GM21390 (cell line): Measurements from ENCODE around the gene RNU1-4.
"Not testable (repeated sequence)": the region's sequence is repeated elsewhere in the genome, so short reads cannot be mapped to it uniquely, and the experiment has no call there.

ENCODE experiments used
- ATAC-seq: cut with Tn5 transposase; IDR thresholded peaks from one replicate; pipeline ENCODE4 v1.9.1; 2021; ENCODE audit not compliant: unreplicated experiment

The RNU1-4 gene

DNA sequence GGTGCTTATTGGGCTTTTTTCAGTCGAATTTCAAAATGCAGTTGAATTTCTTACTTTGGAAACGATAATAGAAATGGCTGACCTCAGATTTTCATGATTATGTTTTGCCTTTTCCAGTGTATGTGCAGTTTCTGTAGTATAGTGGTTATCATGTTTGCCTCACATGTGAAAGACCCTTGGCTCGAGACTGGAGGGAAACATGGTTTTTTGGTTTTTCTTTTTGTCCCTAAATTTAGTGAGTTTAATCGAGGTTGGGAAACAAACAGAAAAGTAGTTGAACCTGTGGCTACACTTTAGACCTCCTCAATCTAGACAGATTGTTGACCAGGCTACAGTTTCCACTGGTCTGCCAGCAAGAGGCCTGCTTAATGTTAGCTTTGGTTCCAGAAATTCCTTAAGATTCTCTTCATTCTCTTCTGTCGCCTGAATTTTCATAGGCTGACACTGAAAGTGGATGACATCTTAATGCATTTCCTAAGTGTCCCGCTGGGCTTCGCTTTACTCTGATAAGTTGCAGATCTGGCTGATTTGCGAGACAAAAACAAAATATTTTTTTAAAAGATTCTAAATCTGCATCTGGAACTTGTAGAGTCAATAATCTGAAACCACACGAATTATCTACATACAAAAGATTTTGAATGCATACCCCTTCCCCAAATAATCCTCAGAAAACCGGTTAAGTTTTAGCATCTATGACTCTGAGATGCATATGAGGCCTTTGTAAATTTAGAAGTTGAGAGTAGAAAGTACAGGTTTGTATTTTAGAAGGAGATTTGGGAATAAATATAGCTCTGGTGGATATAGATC lies 14.7 kb upstream of the RNU1-4 start:
- not testable (repeated sequence) for ATAC-seq

DNA sequence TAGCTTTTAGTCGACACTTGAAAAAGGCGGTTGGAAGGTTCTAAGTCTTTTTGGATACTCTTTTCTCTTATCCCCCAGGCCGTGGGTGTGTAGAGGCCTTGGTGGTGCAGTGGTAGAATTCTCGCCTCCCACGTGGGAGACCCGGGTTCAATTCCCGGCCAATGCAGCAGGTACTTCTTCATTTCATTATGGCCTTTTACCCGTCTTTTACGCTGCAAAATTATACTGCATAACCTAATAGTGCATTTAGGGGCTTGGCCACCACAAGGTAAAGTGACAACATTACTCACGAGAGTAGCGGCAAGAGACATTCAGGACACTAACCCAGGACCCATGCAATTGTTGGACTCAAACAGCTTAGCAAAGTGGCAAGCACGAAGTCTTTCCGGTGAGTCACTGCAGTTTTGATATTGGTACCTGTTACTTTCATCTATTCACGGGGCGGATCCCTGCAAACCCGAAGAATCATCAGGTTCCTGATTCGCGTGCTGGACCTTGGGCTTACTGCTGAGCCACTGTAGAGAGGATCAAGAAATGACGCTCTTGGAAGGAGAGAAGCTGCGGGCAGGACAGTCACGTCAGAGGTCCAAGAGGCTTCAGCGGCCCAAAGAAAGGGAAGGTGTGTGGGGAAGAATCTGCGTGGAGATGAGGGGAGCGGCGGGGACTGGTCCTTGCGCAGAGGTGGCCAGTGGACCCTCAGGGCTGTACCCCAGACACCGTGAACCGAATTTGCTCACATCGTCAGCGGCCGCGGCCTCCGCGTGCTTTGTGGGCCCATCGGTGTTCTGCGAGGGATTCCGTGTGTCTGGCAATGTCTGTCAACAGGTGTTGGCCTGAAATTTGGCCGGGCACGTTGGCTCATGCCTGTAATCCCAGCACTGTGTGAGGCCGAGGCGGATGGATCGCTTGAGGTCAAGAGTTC lies 12.9 kb upstream of the RNU1-4 start:
- no peak for ATAC-seq

DNA sequence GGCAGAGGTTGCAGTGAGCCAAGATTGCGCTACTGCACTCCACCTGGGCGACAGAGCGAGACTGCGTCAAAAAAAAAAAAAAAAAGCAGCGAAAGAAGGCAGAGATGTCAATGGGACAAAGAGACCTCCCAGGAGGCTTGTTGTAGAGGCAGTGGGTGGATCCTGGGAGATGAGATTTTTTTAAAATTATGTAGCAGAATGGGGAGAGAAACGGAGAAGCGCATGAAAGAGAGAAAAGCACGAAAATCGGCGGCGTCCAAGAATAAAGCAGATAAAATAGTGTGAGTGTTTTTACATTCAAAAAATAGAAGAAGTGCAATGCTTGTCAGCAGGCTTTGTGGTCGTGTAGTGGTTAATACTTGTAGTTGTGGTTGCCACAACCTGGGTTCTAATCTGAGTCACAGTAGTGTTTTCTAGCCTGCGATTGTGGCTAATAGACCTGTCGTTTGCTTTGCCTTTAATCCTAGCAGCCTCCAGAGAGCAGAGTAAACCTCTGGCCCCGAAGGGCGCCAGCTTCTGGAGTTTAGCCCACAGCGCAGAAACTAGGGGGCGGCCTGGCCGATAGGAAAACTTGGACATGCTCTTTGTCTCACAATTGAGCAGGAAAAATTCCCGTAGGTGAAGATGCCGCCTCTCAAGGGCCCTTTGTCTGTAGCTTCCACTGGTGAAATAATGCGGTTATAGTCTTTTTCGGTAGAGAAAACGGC lies 11.9 kb upstream of the RNU1-4 start:
- ATAC-seq = not testable (repeated sequence)

DNA sequence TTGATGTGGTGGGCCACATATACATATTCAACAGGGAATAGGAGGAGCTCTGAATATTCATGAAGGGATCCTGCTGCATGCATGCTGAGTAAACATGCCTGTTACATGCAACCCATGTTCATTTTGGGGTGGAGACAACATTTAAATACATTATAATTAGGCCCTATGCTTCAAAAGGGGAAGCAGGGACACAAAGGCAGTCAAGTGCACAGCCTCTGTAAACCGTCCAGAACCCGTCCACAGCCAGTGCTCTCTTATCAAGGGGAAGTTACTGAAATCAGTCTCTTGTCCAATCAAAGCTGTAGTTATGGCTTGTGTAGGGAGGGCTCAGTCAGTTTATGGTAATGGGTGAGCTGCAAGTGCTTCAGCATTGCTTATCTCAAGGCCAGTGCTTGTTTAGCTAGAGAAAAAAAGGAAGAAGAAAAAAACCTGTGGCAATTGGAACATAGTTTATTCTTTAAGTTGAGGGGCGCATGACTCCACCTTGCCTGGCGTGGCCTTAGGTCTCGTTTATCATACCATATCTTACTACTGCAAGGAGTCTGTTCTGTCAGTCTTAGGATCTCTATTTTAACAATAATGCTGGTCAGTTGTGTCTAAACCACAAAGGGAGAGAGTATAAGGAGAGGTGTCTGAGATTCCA lies 7.9 kb upstream of the RNU1-4 start:
- ATAC-seq = not testable (repeated sequence)

DNA sequence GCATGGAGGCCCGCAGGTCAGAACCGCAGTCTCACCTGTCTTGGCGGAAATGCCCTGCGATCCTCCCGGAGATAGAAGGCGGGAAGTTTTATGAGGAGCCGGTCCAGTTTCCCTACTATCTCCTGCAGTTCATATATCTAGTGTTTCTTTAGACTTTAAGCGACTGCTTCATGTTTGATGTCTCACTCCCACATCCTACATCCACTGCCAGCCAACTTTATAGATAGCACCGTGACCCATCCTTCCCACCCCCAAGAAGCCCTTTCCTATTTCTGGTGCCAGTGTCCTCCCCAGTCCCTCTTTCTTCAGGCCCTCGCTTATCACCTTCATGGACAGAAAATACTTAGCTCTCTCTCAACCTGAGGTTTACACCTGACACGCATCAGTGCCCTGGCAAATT lies 914 bp downstream of the RNU1-4 start:
- not testable (repeated sequence) for ATAC-seq

DNA sequence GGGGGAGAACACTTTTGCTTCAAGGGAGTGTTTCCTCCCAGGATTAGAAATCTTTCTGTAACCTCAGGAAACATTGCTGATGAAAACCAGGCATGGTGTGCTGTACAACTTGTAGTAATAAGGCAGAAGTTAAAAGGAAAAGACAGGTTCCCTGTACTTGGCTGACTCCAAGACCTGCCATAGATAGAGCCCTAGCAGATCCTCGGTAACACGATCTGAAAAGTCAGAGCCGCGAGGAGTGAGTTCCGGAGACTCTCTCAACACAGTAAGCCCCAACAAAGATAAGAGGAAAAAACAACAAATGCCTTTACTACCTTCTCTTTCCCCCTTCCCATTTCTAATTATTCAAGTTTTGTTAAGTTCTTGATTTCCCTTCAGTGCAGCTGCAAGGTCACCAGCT lies 7.3 kb downstream of the RNU1-4 start:
- not testable (repeated sequence) for ATAC-seq

DNA sequence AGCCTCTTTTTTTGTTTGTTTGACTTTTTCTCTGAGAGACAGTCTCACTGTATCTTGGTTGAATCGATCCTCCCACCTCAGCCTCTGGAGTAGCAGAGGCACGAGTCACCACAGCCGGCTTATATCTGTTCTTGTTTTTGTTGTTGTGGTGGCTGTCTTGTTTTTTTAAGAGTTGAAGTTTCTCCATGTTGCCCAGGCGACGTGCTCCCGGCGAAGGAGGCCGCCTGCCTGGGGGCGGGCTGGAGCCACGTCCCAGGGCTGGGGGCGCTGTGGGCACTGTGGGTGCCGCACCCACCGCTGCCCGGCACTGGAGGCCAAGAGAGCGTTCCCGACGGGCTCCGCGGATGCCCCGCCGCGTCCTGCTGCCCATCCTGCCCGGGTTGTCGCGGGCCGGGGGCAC lies 8.4 kb downstream of the RNU1-4 start:
- ATAC-seq = not testable (repeated sequence)

DNA sequence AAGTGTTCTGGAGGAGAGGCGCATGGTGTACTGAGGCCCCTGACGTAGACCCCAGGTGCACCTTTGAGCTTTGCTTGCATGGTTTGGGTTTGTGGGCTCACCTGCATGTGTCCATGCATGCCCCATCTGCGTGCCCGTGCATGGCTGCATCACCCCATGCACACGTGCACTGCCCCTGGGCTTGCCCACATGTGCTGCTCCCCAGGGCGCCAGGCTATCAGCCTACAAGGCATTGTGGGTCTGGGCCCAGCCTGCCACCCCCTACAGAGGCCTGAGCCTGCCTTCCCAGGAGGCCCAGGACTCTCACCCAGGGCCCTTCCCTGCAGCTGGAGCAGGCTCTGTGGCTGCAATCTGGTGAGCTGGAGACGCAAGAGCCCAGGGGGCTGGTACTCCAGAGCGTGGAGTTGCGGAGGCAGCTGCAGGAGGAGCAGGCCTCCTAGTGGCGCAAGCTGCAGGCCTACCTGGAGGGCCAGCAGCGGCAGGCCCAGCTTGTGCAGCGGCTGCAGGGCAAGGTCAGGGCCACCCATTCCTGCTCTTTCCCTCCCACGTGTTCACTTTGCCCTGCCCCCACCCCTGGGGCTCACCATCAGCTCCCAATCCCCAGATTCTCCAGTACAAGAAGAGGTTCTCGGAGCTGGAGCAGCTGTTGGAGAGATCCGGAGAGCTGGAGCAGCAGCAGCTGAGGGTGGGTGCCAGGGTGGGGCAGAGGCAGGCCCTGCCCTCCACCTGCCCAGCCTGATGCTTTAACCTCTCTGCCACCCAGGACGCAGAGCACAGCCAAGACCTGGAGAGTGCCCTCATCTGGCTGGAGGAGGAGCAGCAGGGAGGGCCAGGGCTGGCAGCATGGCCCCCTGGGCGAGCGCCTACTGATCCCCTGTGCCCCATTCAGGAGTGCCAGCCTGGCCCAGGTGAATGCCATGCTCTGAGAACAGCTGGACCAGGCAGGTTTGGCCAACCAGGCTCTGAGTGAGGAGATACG lies 9.9 kb downstream of the RNU1-4 start:
- not testable (repeated sequence) for ATAC-seq

DNA sequence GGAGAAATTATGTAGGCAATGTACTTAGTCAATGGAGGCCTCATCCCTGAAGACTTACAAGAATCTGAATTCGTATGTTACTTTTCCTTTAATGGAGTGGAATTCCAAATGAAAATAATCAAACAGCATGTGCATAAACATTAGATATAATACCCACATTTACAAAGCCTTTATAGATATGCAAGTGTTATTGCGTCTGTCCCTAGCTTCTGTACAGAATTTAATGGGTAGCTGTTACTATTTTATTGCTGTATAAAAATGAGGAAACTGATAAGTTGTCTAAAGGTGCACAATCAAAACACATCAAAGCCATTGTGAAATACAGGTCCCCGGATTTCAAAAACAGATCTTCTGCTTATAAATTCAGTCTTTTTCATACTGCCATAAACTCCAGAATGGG lies 12.5 kb downstream of the RNU1-4 start:
- ATAC-seq = not testable (repeated sequence)

DNA sequence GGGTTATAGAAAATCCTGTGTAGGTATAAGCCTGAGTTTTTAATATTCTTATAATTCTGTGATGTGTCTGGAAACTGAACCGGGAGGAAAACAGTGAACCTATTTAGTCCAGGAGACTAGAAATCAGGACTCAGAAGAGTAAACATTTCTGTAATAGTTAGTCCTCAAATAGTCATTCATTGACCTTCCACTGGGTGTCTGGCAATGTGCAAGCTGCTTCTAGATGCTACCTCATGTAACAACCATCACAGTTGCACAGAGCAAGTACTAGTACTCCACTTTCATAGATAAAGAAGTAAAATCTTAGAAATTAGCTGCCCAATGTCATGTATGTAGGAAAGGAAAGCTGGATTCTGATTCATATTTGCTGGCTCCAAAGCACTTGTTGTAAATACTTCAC lies 15.1 kb downstream of the RNU1-4 start:
- ATAC-seq = not testable (repeated sequence)

DNA sequence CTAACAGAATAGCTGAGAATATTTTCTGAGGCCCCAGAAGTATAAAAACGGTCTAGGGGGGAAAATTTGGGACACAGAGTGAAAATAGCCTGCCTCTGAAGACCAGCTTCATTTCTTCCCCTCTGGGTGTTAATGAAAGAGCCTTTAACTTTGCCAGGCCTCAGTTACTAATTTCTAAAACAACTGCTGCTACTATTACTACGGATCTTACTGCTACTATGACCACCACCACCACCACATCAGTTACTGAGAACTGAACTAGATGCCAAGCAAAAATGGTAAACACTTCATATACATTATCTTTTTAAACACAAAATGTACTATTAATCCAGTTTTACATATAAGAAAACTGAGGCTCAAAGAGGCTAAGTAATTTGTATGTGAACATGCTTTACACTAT lies 15.6 kb downstream of the RNU1-4 start:
- ATAC-seq = not testable (repeated sequence)

DNA sequence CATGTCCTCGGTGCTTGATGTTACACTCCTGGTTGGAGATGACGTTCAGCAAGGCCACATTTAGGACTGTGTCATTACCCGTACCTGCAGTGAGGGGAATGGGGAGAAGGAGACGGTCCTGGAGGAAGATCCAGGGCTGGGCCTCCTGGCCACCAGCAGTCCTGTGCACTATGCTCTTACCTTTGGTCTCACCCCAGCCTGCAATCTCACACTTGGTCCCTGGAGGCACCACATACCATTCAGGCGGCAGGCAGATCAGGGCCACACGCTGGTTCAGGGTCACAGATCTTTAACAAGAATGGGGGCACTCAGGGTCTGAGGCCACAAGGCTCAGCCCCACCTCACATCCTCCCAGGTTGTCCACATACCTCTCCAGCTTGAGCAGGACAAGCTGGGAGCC lies 17.3 kb downstream of the RNU1-4 start:
- ATAC-seq = not testable (repeated sequence)

DNA sequence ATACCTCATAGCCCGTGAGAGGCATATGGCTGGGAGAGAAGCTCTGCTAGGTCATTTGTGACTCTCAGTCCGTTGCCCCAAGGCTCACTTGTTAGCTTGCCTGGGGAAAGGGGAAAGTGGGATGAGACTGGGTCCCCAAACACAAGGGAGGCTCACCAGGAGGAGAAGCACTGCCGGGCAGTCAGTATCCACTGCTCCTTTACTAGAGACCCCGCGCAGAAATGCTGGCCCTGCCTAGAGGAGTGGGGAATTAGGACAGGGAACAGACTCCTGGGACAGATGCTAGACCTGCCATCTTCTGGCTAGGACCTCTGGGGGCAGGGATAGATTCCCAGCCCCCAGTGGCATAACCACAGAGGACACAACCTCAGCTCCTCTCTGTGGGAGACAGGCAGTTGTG lies 17.7 kb downstream of the RNU1-4 start:
- ATAC-seq = not testable (repeated sequence)

DNA sequence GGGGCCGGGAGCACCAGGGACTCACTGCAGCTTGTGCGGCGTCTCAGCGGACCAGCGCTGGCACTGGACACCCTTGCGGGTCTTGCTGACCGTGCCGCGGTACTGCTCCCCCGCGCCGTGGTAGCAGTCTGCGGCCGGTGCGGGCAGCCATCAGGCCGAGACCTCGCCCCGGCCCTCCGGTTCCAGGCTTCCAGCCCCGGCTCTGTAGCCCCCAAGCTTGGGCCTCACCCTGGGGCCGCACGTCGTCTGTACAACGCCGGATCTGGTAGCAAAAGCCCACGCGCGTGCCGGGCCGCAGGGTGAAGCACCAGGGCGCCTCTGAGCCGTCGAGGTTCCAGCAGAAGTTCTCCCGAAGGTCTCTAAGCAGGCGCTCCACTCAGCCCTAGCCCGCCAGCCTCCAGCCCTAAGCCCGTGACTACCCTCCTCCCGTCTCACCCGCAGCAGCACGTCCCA lies 18.8 kb downstream of the RNU1-4 start:
- ATAC-seq = not testable (repeated sequence)

DNA sequence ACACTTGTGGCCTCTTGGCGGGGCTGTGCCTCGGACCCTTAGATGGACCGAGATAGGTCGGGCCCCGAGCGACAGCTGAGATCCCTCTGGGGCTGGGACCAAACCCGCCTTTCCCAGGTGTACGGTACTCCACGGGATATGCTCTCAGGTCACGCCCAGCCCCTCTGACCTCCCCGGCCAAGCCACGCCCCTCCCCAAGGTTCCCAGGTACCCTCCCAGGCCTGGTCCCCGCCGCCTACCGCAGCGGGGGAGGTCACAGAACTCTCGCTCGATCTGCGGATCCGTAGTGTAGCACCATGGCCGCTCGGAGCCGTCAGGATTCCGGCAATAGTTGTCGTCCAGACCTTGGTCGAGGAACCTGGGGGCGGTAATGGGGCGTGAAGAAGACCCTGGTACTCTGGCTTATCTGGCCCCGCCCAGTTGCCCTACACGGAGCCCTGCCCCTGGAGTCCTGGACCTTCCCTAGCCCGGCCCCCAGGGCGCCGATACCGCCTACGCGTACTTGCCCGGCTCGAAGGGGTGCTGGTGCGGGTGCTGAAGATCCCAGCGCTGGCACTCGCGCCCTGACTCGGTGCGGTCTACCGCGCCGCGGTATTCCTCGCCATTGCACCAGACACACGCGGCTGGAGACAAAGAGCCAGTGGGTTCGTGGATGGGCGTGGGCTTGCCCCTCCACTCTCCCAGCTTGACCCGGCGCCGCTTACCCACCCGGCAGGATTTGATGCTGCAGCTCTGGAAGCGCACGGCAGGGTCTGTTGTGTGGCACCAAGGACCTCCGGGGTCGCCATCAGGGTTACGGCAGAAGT lies 19.5 kb downstream of the RNU1-4 start:
- not testable (repeated sequence) for ATAC-seq

DNA sequence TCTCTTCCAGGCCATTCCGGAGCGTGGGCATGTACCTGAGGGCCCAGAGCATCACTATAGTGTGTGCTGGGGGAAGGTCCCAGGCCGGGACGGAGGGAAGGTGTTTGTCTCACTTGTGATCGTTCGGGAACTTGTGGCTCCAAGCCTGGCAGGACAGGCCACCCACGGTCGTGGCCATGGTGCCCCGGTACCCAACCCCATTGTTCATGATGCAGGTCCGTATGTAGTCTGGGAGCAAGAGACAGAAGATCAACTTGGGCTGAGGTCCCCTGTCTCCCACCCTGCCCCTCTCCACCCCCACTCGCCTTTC lies 20.1 kb downstream of the RNU1-4 start:
- not testable (repeated sequence) for ATAC-seq

DNA sequence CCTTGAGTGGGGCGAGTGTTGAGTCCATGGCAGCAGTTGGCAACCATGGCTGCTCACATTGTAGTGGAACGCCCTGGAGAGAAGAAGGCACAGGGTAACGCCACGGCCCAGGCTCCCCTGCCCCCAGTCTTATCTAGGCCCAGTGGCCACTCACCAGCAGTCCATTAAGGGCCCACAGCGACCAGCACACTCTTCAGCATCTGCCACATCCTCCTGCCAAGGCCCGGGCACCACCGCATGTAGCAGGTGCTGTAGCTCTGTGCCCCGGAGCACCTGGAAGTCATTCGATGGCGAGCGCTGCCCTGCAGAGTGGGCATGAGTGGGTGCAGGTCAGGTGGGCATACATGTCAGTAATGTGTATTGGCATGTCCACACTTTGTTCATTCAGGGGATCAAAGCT lies 20.5 kb downstream of the RNU1-4 start:
- not testable (repeated sequence) for ATAC-seq

DNA sequence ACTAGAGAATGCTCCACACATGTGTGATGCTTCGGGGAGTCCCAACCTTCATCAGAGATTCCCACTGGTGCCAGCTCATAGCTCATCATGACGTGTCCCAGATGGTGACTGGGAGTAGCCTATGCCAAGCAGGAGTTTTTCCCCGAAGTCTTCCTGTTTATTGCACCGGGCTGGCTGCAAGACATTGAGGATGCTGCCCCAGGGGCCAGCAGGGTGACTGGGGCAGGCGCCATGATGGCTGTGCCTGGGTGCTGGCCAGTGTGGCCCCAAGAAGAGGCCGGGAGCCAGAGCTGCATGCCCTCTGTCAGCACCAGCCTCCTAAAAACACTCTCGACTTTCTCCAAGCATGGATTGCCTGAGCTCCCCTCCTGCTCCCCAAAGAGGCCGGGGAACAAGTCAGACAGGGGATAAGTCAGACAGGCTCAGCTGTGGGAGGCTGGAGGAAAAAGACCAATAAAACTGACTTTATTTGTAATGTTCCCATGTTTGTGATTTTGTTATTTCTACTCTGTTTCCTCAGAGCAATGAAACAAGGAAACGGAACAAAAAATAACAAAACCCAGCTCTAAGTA lies 24.0 kb downstream of the RNU1-4 start:
- ATAC-seq = not testable (repeated sequence)
